Vagina (tissue), 2 donors: ENCODE measurements around the gene DPP10.

Experiments
- POLR2A ChIP-seq, 2 donors: fragments of 450-650 bp; IDR thresholded peaks; one replicate each; pipeline ENCODE4 v1.6.1; 2017; ENCODE audit warnings: antibody characterized with exemption in 2 of 2, mild to moderate bottlenecking in 2 of 2, moderate library complexity in 2 of 2
- TF ChIP-seq, protein P1 (sequence below), 3 experiments: fragments of 450-650 bp in 2 of 3; fragments of 200-600 bp in 1 of 3; sonication (generic) in 1 of 3; IDR thresholded peaks; one replicate each; pipeline ENCODE4 v1.5.1; 2017 to 2019; ENCODE audit warnings: antibody characterized with exemption in 3 of 3, mild to moderate bottlenecking in 2 of 3, moderate library complexity in 2 of 3

- TF ChIP-seq, protein P1, sequence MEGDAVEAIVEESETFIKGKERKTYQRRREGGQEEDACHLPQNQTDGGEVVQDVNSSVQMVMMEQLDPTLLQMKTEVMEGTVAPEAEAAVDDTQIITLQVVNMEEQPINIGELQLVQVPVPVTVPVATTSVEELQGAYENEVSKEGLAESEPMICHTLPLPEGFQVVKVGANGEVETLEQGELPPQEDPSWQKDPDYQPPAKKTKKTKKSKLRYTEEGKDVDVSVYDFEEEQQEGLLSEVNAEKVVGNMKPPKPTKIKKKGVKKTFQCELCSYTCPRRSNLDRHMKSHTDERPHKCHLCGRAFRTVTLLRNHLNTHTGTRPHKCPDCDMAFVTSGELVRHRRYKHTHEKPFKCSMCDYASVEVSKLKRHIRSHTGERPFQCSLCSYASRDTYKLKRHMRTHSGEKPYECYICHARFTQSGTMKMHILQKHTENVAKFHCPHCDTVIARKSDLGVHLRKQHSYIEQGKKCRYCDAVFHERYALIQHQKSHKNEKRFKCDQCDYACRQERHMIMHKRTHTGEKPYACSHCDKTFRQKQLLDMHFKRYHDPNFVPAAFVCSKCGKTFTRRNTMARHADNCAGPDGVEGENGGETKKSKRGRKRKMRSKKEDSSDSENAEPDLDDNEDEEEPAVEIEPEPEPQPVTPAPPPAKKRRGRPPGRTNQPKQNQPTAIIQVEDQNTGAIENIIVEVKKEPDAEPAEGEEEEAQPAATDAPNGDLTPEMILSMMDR (IDR thresholded peaks at IDR 0.05) = no peak
- no peak for TF ChIP-seq POLR2A (IDR thresholded peaks at IDR 0.05)
Measured at GRCh38 chr2:115161081-115161770, 718.8 kb downstream of the DPP10 start.
